ENCODE measurements around the gene CD300LB.
A peak's percentile ranks its signal among the peaks of the same experiment; 100 is the strongest.
"Not testable (repeated sequence)": the region's sequence is repeated elsewhere in the genome, so short reads cannot be mapped to it uniquely, and the experiment has no call there.

CD300LB gene

GRCh38 chr17:74524653-74525464, 6.4 kb downstream of the CD300LB start:
- DNase-seq = no peak

- no peak for DNase-seq
Observed at GRCh38 chr17:74523308-74523707, 8.0 kb downstream of the CD300LB start.

- no peak for DNase-seq
Observed at GRCh38 chr17:74522381-74523105, 8.7 kb downstream of the CD300LB start.

- no peak for DNase-seq
Observed at GRCh38 chr17:74521701-74522201, 9.5 kb downstream of the CD300LB start.

GRCh38 chr17:74520790-74521480, 10.3 kb downstream of the CD300LB start:
- no peak for DNase-seq

- DNase-seq = no peak
Observed at GRCh38 chr17:74520016-74520434, 11.2 kb downstream of the CD300LB start.

- DNase-seq = not testable (repeated sequence)
Observed at GRCh38 chr17:74518413-74518981, 12.8 kb downstream of the CD300LB start.

- DNase-seq = no peak
Observed at GRCh38 chr17:74516561-74517328, 14.5 kb downstream of the CD300LB start.

- DNase-seq = no peak
Observed at GRCh38 chr17:74515941-74516340, 15.3 kb downstream of the CD300LB start.

- DNase-seq = no peak
Observed at GRCh38 chr17:74514632-74515334, 16.5 kb downstream of the CD300LB start.

GRCh38 chr17:74513987-74514631, 17.2 kb downstream of the CD300LB start:
- DNase-seq = no peak

GRCh38 chr17:74512624-74513091, 18.6 kb downstream of the CD300LB start:
- no peak for DNase-seq

- no peak for DNase-seq
Observed at GRCh38 chr17:74512036-74512435, 19.2 kb downstream of the CD300LB start.

- no peak for DNase-seq
Observed at GRCh38 chr17:74508156-74508555, 23.1 kb downstream of the CD300LB start.

- not testable (repeated sequence) for DNase-seq
Observed at GRCh38 chr17:74503949-74504348, 27.3 kb downstream of the CD300LB start.

- DNase-seq = no peak
Observed at GRCh38 chr17:74502861-74503260, 28.4 kb downstream of the CD300LB start.

GRCh38 chr17:74499992-74500391, 31.3 kb downstream of the CD300LB start:
- no peak for DNase-seq

GRCh38 chr17:74497471-74497870, 33.8 kb downstream of the CD300LB start:
- no peak for DNase-seq

GRCh38 chr17:74493331-74493833, 37.9 kb downstream of the CD300LB start:
- DNase-seq = peak; percentile 65

- DNase-seq = no peak
Observed at GRCh38 chr17:74491626-74492025, 39.6 kb downstream of the CD300LB start.

GRCh38 chr17:74490716-74491115, 40.6 kb downstream of the CD300LB start:
- DNase-seq = no peak
